ENCODE results near the gene LGSN.
"Not testable (repeated sequence)": the region's sequence is repeated elsewhere in the genome, so short reads cannot be mapped to it uniquely, and the experiment has no call there.

LGSN gene

GRCh38 chr6:63319939-63320338 lies at the start of gene LGSN:
Gene LGSN, minus strand, starts transcription at chr6:63319983. Its CDS starts 40 bp downstream, at chr6:63319943.
- no peak for DNase-seq

GRCh38 chr6:63368347-63368746 lies 48.6 kb upstream of the LGSN start:
- DNase-seq = no peak

- not testable (repeated sequence) for DNase-seq
Measured at GRCh38 chr6:63362500-63363120, 42.8 kb upstream of the LGSN start.

GRCh38 chr6:63357384-63357783 lies 37.6 kb upstream of the LGSN start:
- not testable (repeated sequence) for DNase-seq

GRCh38 chr6:63355632-63356031 lies 35.8 kb upstream of the LGSN start:
- DNase-seq = no peak

- no peak for DNase-seq
Measured at GRCh38 chr6:63353286-63353630, 33.5 kb upstream of the LGSN start.

- no peak for DNase-seq
Measured at GRCh38 chr6:63352544-63353285, 32.9 kb upstream of the LGSN start.

- DNase-seq = no peak
Measured at GRCh38 chr6:63352069-63352543, 32.3 kb upstream of the LGSN start.

- DNase-seq = no peak
Measured at GRCh38 chr6:63349401-63349800, 29.6 kb upstream of the LGSN start.

GRCh38 chr6:63348836-63349235 lies 29.1 kb upstream of the LGSN start:
- no peak for DNase-seq

- no peak for DNase-seq
Measured at GRCh38 chr6:63347599-63347998, 27.8 kb upstream of the LGSN start.

- no peak for DNase-seq
Measured at GRCh38 chr6:63346217-63346835, 26.5 kb upstream of the LGSN start.

- DNase-seq = no peak
Measured at GRCh38 chr6:63340351-63340750, 20.6 kb upstream of the LGSN start.

- DNase-seq = not testable (repeated sequence)
Measured at GRCh38 chr6:63334652-63335051, 14.9 kb upstream of the LGSN start.

- no peak for DNase-seq
Measured at GRCh38 chr6:63333440-63333839, 13.7 kb upstream of the LGSN start.

GRCh38 chr6:63326630-63327029 lies 6.8 kb upstream of the LGSN start:
- DNase-seq = not testable (repeated sequence)

- DNase-seq = no peak
Measured at GRCh38 chr6:63322981-63323380, 3.2 kb upstream of the LGSN start.

- no peak for DNase-seq
Measured at GRCh38 chr6:63321821-63322220, 2.0 kb upstream of the LGSN start.

GRCh38 chr6:63317641-63318040 lies 2.1 kb downstream of the LGSN start:
- DNase-seq = no peak

GRCh38 chr6:63316113-63316512 lies 3.7 kb downstream of the LGSN start:
- DNase-seq = no peak

- no peak for DNase-seq
Measured at GRCh38 chr6:63313111-63313510, 6.7 kb downstream of the LGSN start.

- no peak for DNase-seq
Measured at GRCh38 chr6:63307581-63308246, 12.1 kb downstream of the LGSN start.

GRCh38 chr6:63306420-63306819 lies 13.4 kb downstream of the LGSN start:
- no peak for DNase-seq

GRCh38 chr6:63305277-63305676 lies 14.5 kb downstream of the LGSN start:
- DNase-seq = no peak
